ENCODE measurements around the gene DSCAM. TPM values are rescaled to one million over a fixed set of nuclear protein-coding genes. Genes with fewer than 3 reads are reported as not detected.

DSCAM gene
- total RNA-seq, 3 donors from 2014 or later (not counting 1 experiment from before 2014, with no cell fraction given), result not detected

DNA sequence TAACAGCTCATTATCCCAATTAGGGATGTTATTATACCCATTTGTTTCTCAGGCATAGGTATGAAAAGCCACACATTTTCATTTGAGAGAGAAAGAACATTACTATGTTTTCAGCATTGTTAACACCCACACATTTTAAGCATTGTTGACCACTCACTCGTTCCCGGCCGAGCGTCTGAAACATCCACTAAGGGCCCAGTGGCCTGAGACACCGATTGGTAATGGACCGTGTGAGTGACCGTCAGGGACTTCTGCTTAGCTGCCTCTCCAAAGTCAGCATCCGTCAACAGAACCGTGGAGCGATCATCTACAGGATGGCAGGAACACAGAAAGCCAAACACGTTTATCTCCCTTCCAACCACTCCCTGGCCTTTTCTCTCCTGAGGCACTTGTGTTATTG lies 795.2 kb downstream of the DSCAM start:
- H3K9me3 ChIP-seq (ENCODE audit: control insufficient read depth, insufficient read depth, low read length), result peaks cover 4% of the 10 kb centered on the region
- ATAC-seq, result no peak
- no peak overlapping the region for H3K27ac ChIP-seq (ENCODE audit: low read length)
- WGBS (ENCODE audit: insufficient coverage), result 95% methylated on average over 11 of the region's 11 CpGs
- H3K27ac Mint-ChIP-seq, result no peak overlapping the region
- H3K4me1 Mint-ChIP-seq, result no peaks in the 10 kb centered on the region
- no peak for DNase-seq
- no peaks in the 10 kb centered on the region for H3K27me3 Mint-ChIP-seq (ENCODE audit: low read depth in 2 of 2)
- no peaks in the 10 kb centered on the region for H3K36me3 Mint-ChIP-seq
- intact Hi-C loops (cut with micrococcal nuclease), result no loop called here
- H3K4me3 ChIP-seq (ENCODE audit: low read length), result no peak overlapping the region
- no peaks in the 10 kb centered on the region for H3K27me3 ChIP-seq (ENCODE audit: control insufficient read depth, insufficient read depth, low read length)
- no peak overlapping the region for H3K4me3 Mint-ChIP-seq
- TF ChIP-seq, protein P1, sequence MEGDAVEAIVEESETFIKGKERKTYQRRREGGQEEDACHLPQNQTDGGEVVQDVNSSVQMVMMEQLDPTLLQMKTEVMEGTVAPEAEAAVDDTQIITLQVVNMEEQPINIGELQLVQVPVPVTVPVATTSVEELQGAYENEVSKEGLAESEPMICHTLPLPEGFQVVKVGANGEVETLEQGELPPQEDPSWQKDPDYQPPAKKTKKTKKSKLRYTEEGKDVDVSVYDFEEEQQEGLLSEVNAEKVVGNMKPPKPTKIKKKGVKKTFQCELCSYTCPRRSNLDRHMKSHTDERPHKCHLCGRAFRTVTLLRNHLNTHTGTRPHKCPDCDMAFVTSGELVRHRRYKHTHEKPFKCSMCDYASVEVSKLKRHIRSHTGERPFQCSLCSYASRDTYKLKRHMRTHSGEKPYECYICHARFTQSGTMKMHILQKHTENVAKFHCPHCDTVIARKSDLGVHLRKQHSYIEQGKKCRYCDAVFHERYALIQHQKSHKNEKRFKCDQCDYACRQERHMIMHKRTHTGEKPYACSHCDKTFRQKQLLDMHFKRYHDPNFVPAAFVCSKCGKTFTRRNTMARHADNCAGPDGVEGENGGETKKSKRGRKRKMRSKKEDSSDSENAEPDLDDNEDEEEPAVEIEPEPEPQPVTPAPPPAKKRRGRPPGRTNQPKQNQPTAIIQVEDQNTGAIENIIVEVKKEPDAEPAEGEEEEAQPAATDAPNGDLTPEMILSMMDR (IDR thresholded peaks at IDR 0.05), result no peak
- H3K9me3 Mint-ChIP-seq, result peaks cover 0 to 3% of the 10 kb centered on the region in 2 donors
- H3K4me1 ChIP-seq (ENCODE audit: control insufficient read depth, insufficient read depth, low read length), result no peaks in the 10 kb centered on the region
- H3K36me3 ChIP-seq (ENCODE audit: control insufficient read depth, insufficient read depth, low read length), result no peaks in the 10 kb centered on the region

GRCh38 chr21:40049931-40050290 lies 797.0 kb downstream of the DSCAM start:
- intact Hi-C loops (cut with micrococcal nuclease), result no loop called here
- Histone ChIP-seq H3K4me1 (ENCODE audit: control insufficient read depth, insufficient read depth, low read length) (no peaks in the 10 kb centered on the region), H3K9me3 (ENCODE audit: control insufficient read depth, insufficient read depth, low read length) (no peaks in the 10 kb centered on the region), H3K27ac (ENCODE audit: low read length) (no peak overlapping the region), H3K27me3 (ENCODE audit: control insufficient read depth, insufficient read depth, low read length) (no peaks in the 10 kb centered on the region), H3K4me3 (ENCODE audit: low read length) (no peak overlapping the region), H3K36me3 (ENCODE audit: control insufficient read depth, insufficient read depth, low read length) (no peaks in the 10 kb centered on the region)
- no peak for DNase-seq
- 37% methylated on average over 7 of the region's 7 CpGs for WGBS (ENCODE audit: insufficient coverage)
- no peak for ATAC-seq
- Mint-ChIP-seq H3K27me3 (ENCODE audit: low read depth in 2 of 2) (no peaks in the 10 kb centered on the region), H3K27ac (no peak overlapping the region), H3K4me3 (no peak overlapping the region), H3K9me3 (no peaks in the 10 kb centered on the region), H3K36me3 (no peaks in the 10 kb centered on the region), H3K4me1 (no peaks in the 10 kb centered on the region)
- TF ChIP-seq, protein P1 (IDR thresholded peaks at IDR 0.05), result no peak

DNA sequence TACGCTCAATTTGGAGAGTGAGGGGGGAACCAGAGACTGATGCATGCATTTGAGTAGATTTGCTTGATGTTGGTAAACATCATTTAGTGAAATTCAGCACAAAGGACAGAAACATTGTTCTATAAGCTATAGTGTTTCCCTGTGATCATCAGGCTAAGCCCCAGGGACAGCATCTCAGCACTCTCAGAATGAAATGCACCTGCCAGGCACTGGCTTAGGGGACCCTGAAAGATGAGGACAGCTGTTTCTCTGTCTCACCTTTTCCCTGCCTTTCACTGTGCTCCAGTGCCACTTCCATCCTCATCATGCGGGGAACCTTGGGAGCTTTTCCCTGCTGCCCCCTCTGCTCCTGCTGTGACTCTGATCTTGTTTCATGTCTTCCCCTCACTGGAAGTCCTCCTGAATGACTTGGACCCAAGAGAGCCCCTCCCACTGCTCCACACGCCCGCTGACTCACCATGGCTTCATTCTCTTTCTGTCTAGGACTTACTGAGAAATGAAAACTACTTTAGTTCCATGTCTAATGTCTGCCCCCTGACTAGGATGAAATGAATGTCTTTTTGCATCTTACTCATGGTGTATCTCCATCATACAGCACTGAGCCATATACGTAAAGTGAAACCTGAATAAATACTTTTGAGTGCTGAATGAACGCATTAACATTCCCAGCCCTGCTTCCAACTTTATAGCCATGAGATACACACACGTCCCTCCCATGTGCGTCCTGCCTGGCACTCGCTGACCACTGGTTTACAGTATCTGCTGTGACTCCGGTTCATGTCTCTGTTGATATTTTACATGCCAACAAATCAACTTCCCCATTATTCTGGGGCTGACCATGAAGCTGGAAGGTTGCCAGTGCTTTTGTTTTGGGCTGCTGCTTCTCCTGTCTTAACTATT lies 797.7 kb downstream of the DSCAM start:
- DNase-seq (no peak), ATAC-seq (no peak)
- Mint-ChIP-seq H3K9me3 (no peaks in the 10 kb centered on the region), H3K36me3 (no peaks in the 10 kb centered on the region), H3K4me3 (no peak overlapping the region), H3K27me3 (ENCODE audit: low read depth in 2 of 2) (no peaks in the 10 kb centered on the region), H3K4me1 (no peaks in the 10 kb centered on the region), H3K27ac (no peak overlapping the region)
- intact Hi-C loops (cut with micrococcal nuclease), result no loop called here
- WGBS (ENCODE audit: insufficient coverage), result 53% methylated on average over 10 of the region's 10 CpGs
- no peaks in the 10 kb centered on the region for H3K27me3 ChIP-seq (ENCODE audit: control insufficient read depth, insufficient read depth, low read length)
- H3K9me3 ChIP-seq (ENCODE audit: control insufficient read depth, insufficient read depth, low read length), result no peaks in the 10 kb centered on the region
- H3K36me3 ChIP-seq (ENCODE audit: control insufficient read depth, insufficient read depth, low read length), result no peaks in the 10 kb centered on the region
- H3K4me1 ChIP-seq (ENCODE audit: control insufficient read depth, insufficient read depth, low read length), result no peaks in the 10 kb centered on the region
- TF ChIP-seq, protein P1 (IDR thresholded peaks at IDR 0.05), result no peak
- H3K27ac ChIP-seq (ENCODE audit: low read length), result no peak overlapping the region
- no peak overlapping the region for H3K4me3 ChIP-seq (ENCODE audit: low read length)

Measured in natural killer cell (primary cell).